PC-3 (cell line): ENCODE measurements around the gene PLCL2. TPM values are rescaled to one million over a fixed set of nuclear protein-coding genes. Genes with fewer than 3 reads are reported as not detected.
A peak's percentile ranks its signal among the peaks of the same experiment; 100 is the strongest.

Experiments
- ATAC-seq: fragments of 200-7000 bp; cut with Tn5 transposase; 2 replicates; pipeline ENCODE4 v1.9.1; 2020; ENCODE audit warnings: mild to moderate bottlenecking, moderate library complexity
- BruUV-seq: library from RNA; stranded (reverse); fragments of 400-500 nt; replicated peaks from 2 replicates; lab custom pipeline; 2021; lab: Mats Ljungman, UMichigan
- CTCF ChIA-PET: fragments of 300-600 bp; sonication (Branson Sonifier 250); formaldehyde crosslinking; loops from one replicate; lab custom pipeline; 2022; ENCODE audit warnings: antibody characterized with exemption; lab: Charles Lee
- POLR2A ChIA-PET: fragments of 300-600 bp; sonication (Branson Sonifier 250); formaldehyde crosslinking; loops from one replicate; lab custom pipeline; 2022; ENCODE audit warnings: antibody characterized with exemption; ENCODE audit not compliant: unreplicated experiment; lab: Charles Lee
- DNase-seq: peaks from one replicate; pipeline ENCODE4 v3.0.0-alpha.2; 2015
- H2AFZ ChIP-seq: fragments of 300-600 bp; sonication (generic); 2 replicates; pipeline ENCODE4 v1.6.0; 2016; ENCODE audit warnings: antibody characterized with exemption, low read length
- H3F3A ChIP-seq: fragments of 300-600 bp; sonication (generic); one replicate; pipeline ENCODE4 v1.6.0; 2017; ENCODE audit warnings: antibody characterized with exemption, low read length, control low read depth, mild to moderate bottlenecking; ENCODE audit not compliant: unreplicated experiment
- H3K27ac ChIP-seq: fragments of 300-600 bp; sonication (generic); 2 replicates; pipeline ENCODE4 v1.5.1; 2016; ENCODE audit warnings: mild to moderate bottlenecking, low read length
- H3K27me3 ChIP-seq: fragments of 300-600 bp; sonication (generic); 2 replicates; pipeline ENCODE4 v1.6.1; 2016; ENCODE audit warnings: low read length, mixed read lengths
- H3K36me3 ChIP-seq: fragments of 300-600 bp; sonication (generic); 2 replicates; pipeline ENCODE4 v1.6.1; 2016; ENCODE audit warnings: low read depth, mixed run types, low read length, mixed read lengths
- H3K4me1 ChIP-seq: fragments of 300-600 bp; sonication (generic); 2 replicates; pipeline ENCODE4 v1.5.1; 2016; ENCODE audit warnings: low read length; ENCODE audit not compliant: insufficient read depth
- H3K4me2 ChIP-seq: fragments of 300-600 bp; sonication (generic); 2 replicates; pipeline ENCODE4 v1.6.0; 2016; ENCODE audit warnings: low read length
- H3K4me3 ChIP-seq: fragments of 300-600 bp; sonication (generic); 2 replicates; pipeline ENCODE4 v1.5.1; 2016; ENCODE audit warnings: mild to moderate bottlenecking, low read length, mixed read lengths
- H3K79me2 ChIP-seq: fragments of 300-600 bp; sonication (generic); 2 replicates; pipeline ENCODE4 v1.6.1; 2017; ENCODE audit warnings: low read length, mixed read lengths
- H3K9ac ChIP-seq: fragments of 300-600 bp; sonication (generic); 2 replicates; pipeline ENCODE4 v1.6.0; 2016; ENCODE audit warnings: mild to moderate bottlenecking, low read length
- H3K9me2 ChIP-seq: fragments of 300-600 bp; sonication (generic); replicated peaks from 2 replicates; pipeline ENCODE4 v1.6.1; 2016; ENCODE audit warnings: mixed run types, low read length, mixed read lengths
- H3K9me3 ChIP-seq: fragments of 300-600 bp; sonication (generic); 2 replicates; pipeline ENCODE4 v1.6.1; 2016; ENCODE audit warnings: low read length, mixed read lengths
- H4K20me1 ChIP-seq: fragments of 300-600 bp; sonication (generic); 2 replicates; pipeline ENCODE4 v1.6.1; 2016; ENCODE audit warnings: low read length, mixed read lengths
- EZH2 ChIP-seq: fragments of 300-600 bp; sonication (generic); IDR thresholded peaks from one replicate; pipeline ENCODE4 v1.6.1; 2017; ENCODE audit warnings: antibody characterized with exemption, mild to moderate bottlenecking, low read length; ENCODE audit not compliant: unreplicated experiment
- EZH2phosphoT487 ChIP-seq: fragments of 300-600 bp; sonication (generic); IDR thresholded peaks from 2 replicates; pipeline ENCODE4 v1.6.1; 2018; ENCODE audit warnings: mild to moderate bottlenecking, antibody characterized with exemption, low read length, borderline replicate concordance
- intact Hi-C: fragments of 100-400 bp; cut with micrococcal nuclease; formaldehyde crosslinking; loops from 2 replicates; pipeline ENCODE4 v1.9.0; 2023
- total RNA-seq: library from RNA; depleted of rRNA; stranded (reverse); fragments of >200 nt; gene quantifications from 2 replicates; pipeline ENCODE4 v1.2.3, GENCODE V29; 2014
- TF ChIP-seq, protein P1 (sequence below): fragments of 300-600 bp; sonication (generic); conservative IDR thresholded peaks from 2 replicates; pipeline ENCODE4 v1.5.1; 2017; ENCODE audit warnings: antibody characterized with exemption, low read depth, mild to moderate bottlenecking, low read length

PLCL2 gene
- total RNA-seq, 1 experiment from 2014 or later = 9.8 TPM

DNA sequence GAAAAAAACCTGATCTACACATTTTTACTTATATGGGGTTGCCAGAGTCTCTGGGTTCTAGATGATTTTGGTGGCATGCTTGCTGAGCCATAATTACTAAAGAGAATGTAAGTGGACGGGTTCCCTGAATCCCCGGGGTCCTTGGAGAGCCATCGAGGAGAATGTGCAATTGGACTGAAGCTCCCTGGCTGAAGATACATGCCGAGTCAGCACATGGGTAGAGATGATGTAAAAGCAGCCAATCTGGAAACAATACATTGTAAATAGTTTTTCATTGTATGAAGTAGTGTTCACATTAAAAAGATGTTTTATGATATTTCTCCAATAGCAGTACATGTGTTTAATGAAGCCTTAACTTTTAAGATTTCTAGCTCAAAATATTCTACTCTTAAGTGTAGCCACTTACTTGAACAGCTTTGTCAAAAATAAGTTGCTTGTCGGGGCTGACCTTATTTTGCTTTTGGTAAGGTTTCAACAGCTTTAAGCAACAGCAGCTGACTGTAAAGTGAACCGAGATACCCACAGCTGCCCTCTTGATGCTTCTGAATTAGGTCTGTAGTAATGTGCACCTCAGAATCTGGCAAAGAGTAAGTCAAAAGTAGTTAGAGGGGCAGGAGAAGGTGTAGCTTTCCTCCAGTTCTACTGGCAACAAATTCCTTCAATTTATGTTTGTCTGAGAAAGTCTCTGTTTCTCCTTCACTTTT, 205.7 kb downstream of the PLCL2 start:
- no peaks in the 10 kb centered on the region for H3K36me3 ChIP-seq
- H3K9me3 ChIP-seq = no peaks in the 10 kb centered on the region
- no peaks in the 10 kb centered on the region for H3F3A ChIP-seq
- no peaks in the 10 kb centered on the region for H3K79me2 ChIP-seq
- ATAC-seq (no peak), DNase-seq (no peak)
- no peak overlapping the region for H3K4me3 ChIP-seq
- no peak overlapping the region for H2AFZ ChIP-seq
- TF ChIP-seq EZH2phosphoT487 (no peak), EZH2 (no peak)
- TF ChIP-seq, protein P1, sequence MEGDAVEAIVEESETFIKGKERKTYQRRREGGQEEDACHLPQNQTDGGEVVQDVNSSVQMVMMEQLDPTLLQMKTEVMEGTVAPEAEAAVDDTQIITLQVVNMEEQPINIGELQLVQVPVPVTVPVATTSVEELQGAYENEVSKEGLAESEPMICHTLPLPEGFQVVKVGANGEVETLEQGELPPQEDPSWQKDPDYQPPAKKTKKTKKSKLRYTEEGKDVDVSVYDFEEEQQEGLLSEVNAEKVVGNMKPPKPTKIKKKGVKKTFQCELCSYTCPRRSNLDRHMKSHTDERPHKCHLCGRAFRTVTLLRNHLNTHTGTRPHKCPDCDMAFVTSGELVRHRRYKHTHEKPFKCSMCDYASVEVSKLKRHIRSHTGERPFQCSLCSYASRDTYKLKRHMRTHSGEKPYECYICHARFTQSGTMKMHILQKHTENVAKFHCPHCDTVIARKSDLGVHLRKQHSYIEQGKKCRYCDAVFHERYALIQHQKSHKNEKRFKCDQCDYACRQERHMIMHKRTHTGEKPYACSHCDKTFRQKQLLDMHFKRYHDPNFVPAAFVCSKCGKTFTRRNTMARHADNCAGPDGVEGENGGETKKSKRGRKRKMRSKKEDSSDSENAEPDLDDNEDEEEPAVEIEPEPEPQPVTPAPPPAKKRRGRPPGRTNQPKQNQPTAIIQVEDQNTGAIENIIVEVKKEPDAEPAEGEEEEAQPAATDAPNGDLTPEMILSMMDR = no peak
- H4K20me1 ChIP-seq = no peaks in the 10 kb centered on the region
- no peak overlapping the region for H3K27ac ChIP-seq
- H3K9me2 ChIP-seq = no peaks in the 10 kb centered on the region
- ChIA-PET CTCF (no interaction called here), POLR2A (interaction anchor here (0.6 kb wide), 1 partner anchor 101 kb away, joined by 4 read pairs; no protein-coding TSS in a partner anchor)
- peaks cover 16% of the 10 kb centered on the region for H3K4me1 ChIP-seq
- no peak overlapping the region for H3K9ac ChIP-seq
- H3K27me3 ChIP-seq = no peaks in the 10 kb centered on the region
- no peak overlapping the region for H3K4me2 ChIP-seq
- intact Hi-C loops = no loop called here
- BruUV-seq = no TSS peak

DNA sequence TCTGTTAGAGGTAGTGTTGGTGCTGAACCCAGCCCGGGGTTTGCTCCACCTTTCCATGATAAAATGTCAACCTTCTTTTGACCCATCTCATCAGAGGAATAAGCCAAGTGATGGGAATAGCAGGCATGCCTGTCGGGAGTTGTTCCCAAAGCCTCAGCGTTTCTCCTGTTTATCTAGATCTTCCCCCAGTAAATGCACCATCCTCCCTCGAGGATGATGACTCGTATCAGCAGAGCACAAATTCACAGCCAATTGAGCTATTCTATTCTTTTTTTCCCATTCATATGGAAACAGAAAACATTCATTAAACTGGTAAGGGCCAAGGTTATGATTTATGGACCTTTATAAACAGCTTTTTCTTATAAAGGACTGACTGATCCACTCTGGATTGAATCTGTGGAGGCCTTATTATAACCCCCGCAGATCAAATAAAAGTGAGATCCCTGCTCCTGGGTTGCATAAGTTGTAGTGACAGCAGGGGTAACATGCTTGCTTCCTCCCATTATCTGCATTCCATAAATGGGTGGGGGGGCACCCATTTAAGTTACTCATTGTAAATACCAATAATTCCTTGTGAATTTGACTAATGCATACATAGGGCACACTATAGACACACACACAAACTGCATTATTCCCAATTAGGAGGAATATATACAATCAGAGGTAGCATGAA, 207.3 kb downstream of the PLCL2 start:
- CTCF ChIA-PET = interaction anchor here (0.6 kb wide), 1 partner anchor 367 kb away, joined by 3 read pairs; no protein-coding TSS in a partner anchor
- TF ChIP-seq, protein P1 = no peak
- TF ChIP-seq EZH2 (no peak), EZH2phosphoT487 (no peak)
- Histone ChIP-seq H3K27ac (no peak overlapping the region), H2AFZ (no peak overlapping the region), H3K4me2 (peak overlapping the region; percentile 25), H3K27me3 (no peaks in the 10 kb centered on the region), H4K20me1 (no peaks in the 10 kb centered on the region), H3F3A (no peaks in the 10 kb centered on the region), H3K9ac (no peak overlapping the region), H3K9me2 (no peaks in the 10 kb centered on the region), H3K79me2 (no peaks in the 10 kb centered on the region), H3K4me1 (peaks cover 16% of the 10 kb centered on the region), H3K4me3 (no peak overlapping the region), H3K36me3 (no peaks in the 10 kb centered on the region), H3K9me3 (no peaks in the 10 kb centered on the region)
- intact Hi-C loops = no loop called here
- DNase-seq (peak; percentile 51), ATAC-seq (peak; percentile 72)
- BruUV-seq = no TSS peak
- POLR2A ChIA-PET = interaction anchor here (0.6 kb wide), 2 partner anchors 21 to 31 kb away, joined by 3 to 4 read pairs; no protein-coding TSS in a partner anchor

DNA sequence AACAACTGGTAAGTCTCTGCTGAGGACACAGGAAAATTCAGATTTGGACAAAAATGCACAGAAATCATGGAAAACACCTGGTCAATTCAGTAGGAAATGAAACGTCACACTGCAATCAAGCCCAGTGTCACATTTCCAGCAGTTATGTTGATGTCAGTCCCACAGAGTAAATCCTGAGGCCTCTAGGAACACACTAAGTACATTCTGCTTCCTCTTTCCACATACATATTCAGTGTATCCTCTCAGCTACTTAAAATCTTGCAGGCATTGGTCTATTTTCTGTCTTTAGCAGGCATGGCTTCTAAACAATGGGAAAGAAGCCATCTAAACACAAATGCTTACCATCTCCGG, 207.8 kb downstream of the PLCL2 start:
- intact Hi-C loops = no loop called here
- no peaks in the 10 kb centered on the region for H3F3A ChIP-seq

More for the DNA sequence above, 207.8 kb downstream of the PLCL2 start:
- Histone ChIP-seq H3K27me3 (no peaks in the 10 kb centered on the region), H3K79me2 (no peaks in the 10 kb centered on the region), H3K9me2 (no peaks in the 10 kb centered on the region), H3K36me3 (no peaks in the 10 kb centered on the region), H3K27ac (no peak overlapping the region), H3K4me2 (peak overlapping the region; percentile 25; the same call in 1 of the 2 replicates), H3K9ac (no peak overlapping the region), H2AFZ (no peak overlapping the region), H3K4me1 (peaks cover 16% of the 10 kb centered on the region), H3K4me3 (no peak overlapping the region), H3K9me3 (no peaks in the 10 kb centered on the region), H4K20me1 (no peaks in the 10 kb centered on the region)
- POLR2A ChIA-PET = interaction anchor here (0.6 kb wide), 2 partner anchors 22 to 31 kb away, joined by 3 to 4 read pairs; no protein-coding TSS in a partner anchor
- BruUV-seq = no TSS peak
- TF ChIP-seq EZH2 = no peak
- no peak for TF ChIP-seq EZH2phosphoT487
- TF ChIP-seq, protein P1 = no peak
- ATAC-seq = peak; percentile 18; the same call in 1 of the 2 replicates
- CTCF ChIA-PET = no interaction called here
- DNase-seq = no peak
